Cardiac fibroblast (primary cell): ENCODE data around the gene SERPINB1.
"Not testable (repeated sequence)": the region's sequence is repeated elsewhere in the genome, so short reads cannot be mapped to it uniquely, and the experiment has no call there.

Experiments used
- DNase-seq, 2 donors: peaks; one replicate each; pipeline versions ENCODE4 v3.0.0 to v3.0.0-alpha.2; 2010; ENCODE audit warnings: low read depth in 2 of 2
- H3K4me3 ChIP-seq, 2 donors: replicated peaks in 1 of 2; 1 replicate in 1 of 2; 2 replicates in 1 of 2; pipeline ENCODE4 v1.5.1; 2011; ENCODE audit warnings: low read depth in 2 of 2, low read length in 2 of 2, mild to moderate bottlenecking in 2 of 2, moderate library complexity in 1 of 2
- CTCF ChIP-seq: IDR thresholded peaks from one replicate; pipeline ENCODE4 v1.5.1; 2011; ENCODE audit warnings: low read depth, mild to moderate bottlenecking, low read length, inconsistent platforms

Gene SERPINB1

GRCh38 chr6:2806644-2807043 lies 35.0 kb downstream of the SERPINB1 start:
- no peak for DNase-seq
- no peak for TF ChIP-seq CTCF

DNA sequence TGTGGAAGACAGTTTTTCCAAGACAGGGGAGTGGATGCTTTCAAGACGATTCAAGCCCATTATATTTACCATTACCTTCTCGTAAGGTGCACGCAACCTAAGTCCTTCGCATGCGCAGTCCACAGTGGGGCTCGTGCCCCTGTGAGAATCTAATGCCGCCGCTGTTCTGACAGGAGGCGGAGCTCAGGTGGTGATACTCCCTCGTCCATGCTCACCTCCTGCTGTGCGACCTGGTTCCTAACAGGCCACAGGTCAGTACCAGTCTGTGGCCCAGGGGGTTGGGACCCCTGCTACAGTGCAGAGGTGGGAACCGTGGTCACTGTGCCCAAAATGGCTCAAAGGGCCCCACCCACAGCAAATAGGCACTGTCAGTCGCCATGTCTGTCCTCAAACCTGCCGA lies 36.6 kb downstream of the SERPINB1 start:
- no peak for TF ChIP-seq CTCF
- no peak for DNase-seq

More at GRCh38 chr6:2806644-2807043, 35.0 kb downstream of the SERPINB1 start:
- H3K4me3 ChIP-seq = no peak overlapping the region

DNA sequence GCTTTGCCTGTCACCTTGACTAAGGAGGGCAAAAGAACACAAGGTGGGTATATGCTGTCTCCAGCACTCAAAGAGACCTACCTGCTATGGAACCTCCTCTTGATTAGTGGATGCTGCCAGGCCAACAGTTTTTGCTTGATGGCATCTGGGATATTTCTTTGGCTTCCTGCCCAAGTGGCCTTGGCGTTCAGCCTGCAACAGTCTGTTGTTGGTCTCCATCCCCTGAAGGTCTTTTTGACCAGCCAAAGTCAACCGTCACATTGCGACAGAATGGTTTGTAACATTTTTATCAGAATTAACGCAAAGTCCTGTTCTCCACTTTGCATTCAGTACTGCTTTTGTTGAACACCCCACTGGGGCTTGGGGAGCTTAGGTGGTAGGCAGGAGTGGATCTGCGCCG lies 37.1 kb downstream of the SERPINB1 start:
- no peak for TF ChIP-seq CTCF
- DNase-seq = no peak

More for the DNA sequence above, 36.6 kb downstream of the SERPINB1 start:
- H3K4me3 ChIP-seq = no peak overlapping the region

GRCh38 chr6:2803731-2804429 lies 37.8 kb downstream of the SERPINB1 start:
- DNase-seq = no peak
- TF ChIP-seq CTCF = no peak

More for the DNA sequence above, 37.1 kb downstream of the SERPINB1 start:
- H3K4me3 ChIP-seq = no peak overlapping the region

GRCh38 chr6:2802521-2803060 lies 39.1 kb downstream of the SERPINB1 start:
- TF ChIP-seq CTCF = no peak
- DNase-seq = no peak

More at GRCh38 chr6:2803731-2804429, 37.8 kb downstream of the SERPINB1 start:
- no peak overlapping the region for H3K4me3 ChIP-seq

DNA sequence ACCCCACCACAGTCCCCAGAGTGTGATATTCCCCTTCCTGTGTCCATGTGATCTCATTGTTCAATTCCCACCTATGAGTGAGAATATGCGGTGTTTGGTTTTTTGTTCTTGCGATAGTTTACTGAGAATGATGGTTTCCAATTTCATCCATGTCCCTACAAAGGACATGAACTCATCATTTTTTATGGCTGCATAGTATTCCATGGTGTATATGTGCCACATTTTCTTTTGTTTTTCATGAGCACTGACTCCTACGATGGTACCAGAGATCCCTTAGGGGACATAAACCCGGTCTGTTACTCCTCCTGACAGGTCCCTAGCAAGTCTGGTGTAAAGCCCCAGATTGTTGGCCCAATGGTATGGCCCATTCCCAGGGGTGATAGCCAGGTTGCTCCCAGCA lies 40.0 kb downstream of the SERPINB1 start:
- not testable (repeated sequence) for DNase-seq, H3K4me3 ChIP-seq

More at GRCh38 chr6:2802521-2803060, 39.1 kb downstream of the SERPINB1 start:
- H3K4me3 ChIP-seq = no peak overlapping the region

- no peak overlapping the region for H3K4me3 ChIP-seq
- no peak for TF ChIP-seq CTCF
- no peak for DNase-seq
Observed at GRCh38 chr6:2800552-2801316, 40.9 kb downstream of the SERPINB1 start.
